ENCODE results near the gene CETN1.

DNA sequence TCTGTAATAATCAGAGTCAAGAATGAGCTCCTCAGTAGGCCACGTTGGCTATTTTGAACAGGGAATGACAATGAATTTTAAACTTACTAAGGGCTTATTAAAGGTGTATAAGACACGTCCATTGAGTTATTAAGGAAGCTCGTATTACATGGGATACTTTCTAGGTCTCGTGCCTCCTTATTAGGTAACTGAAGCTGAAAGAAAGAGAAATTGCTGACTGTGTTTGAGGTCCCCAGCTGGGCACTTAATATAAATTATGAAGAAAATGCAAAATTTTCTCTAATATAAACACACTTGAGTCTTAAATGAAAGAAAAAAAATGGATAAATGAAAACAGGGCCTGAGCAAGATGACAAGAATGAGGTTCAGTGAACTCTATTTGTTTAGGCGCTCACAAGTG, 38.4 kb downstream of the CETN1 start:
- TF ChIP-seq, protein P1, sequence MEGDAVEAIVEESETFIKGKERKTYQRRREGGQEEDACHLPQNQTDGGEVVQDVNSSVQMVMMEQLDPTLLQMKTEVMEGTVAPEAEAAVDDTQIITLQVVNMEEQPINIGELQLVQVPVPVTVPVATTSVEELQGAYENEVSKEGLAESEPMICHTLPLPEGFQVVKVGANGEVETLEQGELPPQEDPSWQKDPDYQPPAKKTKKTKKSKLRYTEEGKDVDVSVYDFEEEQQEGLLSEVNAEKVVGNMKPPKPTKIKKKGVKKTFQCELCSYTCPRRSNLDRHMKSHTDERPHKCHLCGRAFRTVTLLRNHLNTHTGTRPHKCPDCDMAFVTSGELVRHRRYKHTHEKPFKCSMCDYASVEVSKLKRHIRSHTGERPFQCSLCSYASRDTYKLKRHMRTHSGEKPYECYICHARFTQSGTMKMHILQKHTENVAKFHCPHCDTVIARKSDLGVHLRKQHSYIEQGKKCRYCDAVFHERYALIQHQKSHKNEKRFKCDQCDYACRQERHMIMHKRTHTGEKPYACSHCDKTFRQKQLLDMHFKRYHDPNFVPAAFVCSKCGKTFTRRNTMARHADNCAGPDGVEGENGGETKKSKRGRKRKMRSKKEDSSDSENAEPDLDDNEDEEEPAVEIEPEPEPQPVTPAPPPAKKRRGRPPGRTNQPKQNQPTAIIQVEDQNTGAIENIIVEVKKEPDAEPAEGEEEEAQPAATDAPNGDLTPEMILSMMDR (IDR thresholded peaks at IDR 0.05) = no peak
- TF ChIP-seq EZH2 (IDR thresholded peaks at IDR 0.05; ENCODE audit: borderline replicate concordance, insufficient read depth, low read depth, low read length, poor library complexity, severe bottlenecking) = no peak
